NCI-H1694 (cell line): ENCODE data around the gene ECSCR.
"Not testable (repeated sequence)": the region's sequence is repeated elsewhere in the genome, so short reads cannot be mapped to it uniquely, and the experiment has no call there.

Experiments used
- DNase-seq: peaks from one replicate; lab custom pipeline; 2025; lab: John Stamatoyannopoulos, UW

The ECSCR gene

GRCh38 chr5:139445325-139446170 lies 17.0 kb downstream of the ECSCR start:
- DNase-seq = no peak

- no peak for DNase-seq
These were observed 18.6 kb downstream of the ECSCR start for GRCh38 chr5:139443831-139444453.

GRCh38 chr5:139440416-139440815 lies 22.1 kb downstream of the ECSCR start:
- not testable (repeated sequence) for DNase-seq

- peak; percentile 89 for DNase-seq
These were observed 23.3 kb downstream of the ECSCR start, which contains the start of gene DNAJC18 for GRCh38 chr5:139439013-139439903. Gene DNAJC18 (minus strand): TSS chr5:139439525. CDS start chr5:139439445, 80 bp downstream.

- no peak for DNase-seq
These were observed 23.9 kb downstream of the ECSCR start for GRCh38 chr5:139438707-139439012.

- no peak for DNase-seq
These were observed 26.9 kb downstream of the ECSCR start for GRCh38 chr5:139435676-139436075.

- DNase-seq = no peak
These were observed 30.8 kb downstream of the ECSCR start for GRCh38 chr5:139431706-139432105.

GRCh38 chr5:139430015-139430414 lies 32.5 kb downstream of the ECSCR start:
- DNase-seq = no peak

- no peak for DNase-seq
These were observed 36.2 kb downstream of the ECSCR start for GRCh38 chr5:139426203-139426885.

GRCh38 chr5:139425497-139425896 lies 37.0 kb downstream of the ECSCR start:
- no peak for DNase-seq

GRCh38 chr5:139422307-139422893 lies 40.1 kb downstream of the ECSCR start:
- peak; percentile 59 for DNase-seq

- no peak for DNase-seq
These were observed 43.0 kb downstream of the ECSCR start for GRCh38 chr5:139419226-139420192.

- no peak for DNase-seq
These were observed 43.8 kb downstream of the ECSCR start for GRCh38 chr5:139418793-139419192.

GRCh38 chr5:139417214-139417613 lies 45.3 kb downstream of the ECSCR start:
- DNase-seq = no peak

- DNase-seq = no peak
These were observed 45.9 kb downstream of the ECSCR start for GRCh38 chr5:139416651-139417050.

- no peak for DNase-seq
These were observed 46.7 kb downstream of the ECSCR start for GRCh38 chr5:139415869-139416268.

GRCh38 chr5:139415221-139415861 lies 47.2 kb downstream of the ECSCR start:
- DNase-seq = peak; percentile 60

GRCh38 chr5:139414581-139415130 lies 47.9 kb downstream of the ECSCR start:
- peak; percentile 40 for DNase-seq

GRCh38 chr5:139413963-139414362 lies 48.6 kb downstream of the ECSCR start:
- DNase-seq = no peak
